NCI-H2029 treated with DMSO at 0.1 percent for 48 hours (cell line): Measurements from ENCODE around the gene GALNS.

Experiments
- DNase-seq: peaks from one replicate; lab custom pipeline; 2025; lab: John Stamatoyannopoulos, UW

GALNS gene

GRCh38 chr16:88856122-88856827 is 472 bp downstream of the GALNS start:
- DNase-seq, result no peak

- no peak for DNase-seq
These were observed 1.0 kb downstream of the GALNS start for GRCh38 chr16:88855736-88856121.

DNA sequence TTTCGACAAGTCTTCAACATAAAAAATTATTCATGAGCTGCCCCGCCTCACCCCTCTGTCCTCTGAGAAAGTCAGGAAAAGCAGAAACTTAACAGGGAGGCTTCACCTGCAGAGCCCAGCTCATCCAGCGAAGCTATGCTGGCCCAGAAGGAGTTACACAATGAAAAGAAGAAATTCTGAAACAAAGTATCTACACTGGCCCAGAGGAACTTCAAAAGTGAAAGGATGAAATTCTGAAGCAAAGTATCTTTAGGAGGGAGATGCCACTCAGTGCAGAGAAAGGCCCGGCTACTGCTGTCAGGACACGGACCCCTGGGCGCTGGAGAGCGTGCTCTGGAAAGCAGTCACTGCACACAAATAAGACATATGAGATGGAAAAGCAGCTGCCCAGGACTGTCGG is 1.6 kb downstream of the GALNS start:
- no peak for DNase-seq

DNA sequence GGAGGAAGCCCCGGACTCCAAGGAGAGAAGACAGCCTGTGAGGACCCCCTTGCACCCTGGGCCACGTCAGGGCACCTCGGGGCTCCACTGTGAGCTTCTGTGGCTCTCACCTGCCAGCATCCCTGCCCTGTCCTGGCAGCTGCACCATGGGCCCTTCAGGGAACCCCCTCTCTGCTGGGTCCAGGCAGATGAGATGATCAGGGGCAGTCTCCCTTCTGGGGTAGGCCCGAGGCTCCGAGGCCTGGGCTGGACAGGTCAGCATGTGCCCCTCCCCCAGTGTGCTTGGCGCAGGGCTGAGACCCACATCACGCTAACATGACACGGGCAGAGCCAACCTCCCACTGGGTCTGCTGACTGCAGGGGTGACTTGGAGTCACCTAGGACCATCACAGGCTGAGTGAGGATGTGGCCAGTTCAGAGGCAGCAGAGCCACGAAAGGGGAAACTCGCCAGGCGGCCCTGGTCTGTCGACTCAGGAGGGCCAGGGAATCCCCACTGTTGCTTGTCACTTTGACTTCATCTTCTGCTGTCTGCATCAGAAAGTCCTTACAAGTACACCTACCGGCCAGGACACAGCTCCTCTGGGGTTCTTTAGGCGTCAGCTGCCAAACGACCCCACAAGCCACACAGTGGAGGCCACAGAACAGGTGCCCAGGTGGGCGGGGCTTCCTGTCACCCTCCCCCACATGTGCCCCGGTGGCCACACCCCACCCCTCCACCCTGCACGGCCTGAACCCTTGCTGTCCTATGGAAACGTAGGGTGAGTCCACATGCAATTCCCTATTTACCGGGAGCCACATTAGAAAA is 2.2 kb downstream of the GALNS start:
- DNase-seq, result no peak

DNA sequence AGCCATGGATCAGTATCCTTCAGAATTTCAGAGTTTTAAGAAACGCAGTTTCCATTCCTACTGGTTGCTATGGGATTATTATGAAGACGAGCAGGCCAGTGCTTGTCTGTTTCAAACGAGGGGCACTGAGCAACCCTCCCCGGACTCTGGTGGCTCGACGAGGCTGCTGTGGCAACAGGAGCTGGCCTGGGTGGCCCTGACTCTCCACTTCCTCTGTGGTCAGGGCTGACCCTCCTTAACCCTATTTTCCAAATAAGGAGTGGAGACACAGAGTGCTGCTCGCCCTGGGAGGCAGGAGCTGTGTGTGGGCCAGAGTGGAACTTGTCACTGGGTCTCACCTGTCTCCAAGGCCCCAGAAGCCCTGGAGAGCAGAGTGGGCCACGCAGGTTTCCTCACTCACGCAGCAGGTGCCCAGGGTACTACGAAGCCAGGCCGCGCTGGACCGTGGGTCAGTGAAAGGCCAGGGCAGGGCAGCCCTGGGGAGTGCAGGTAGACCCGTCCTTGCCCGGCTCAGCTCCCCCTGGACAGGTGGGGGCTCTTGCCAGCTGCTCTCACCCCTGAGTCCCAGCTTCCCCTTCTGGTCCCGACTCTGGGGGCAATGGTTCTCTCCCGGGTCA is 3.3 kb downstream of the GALNS start:
- no peak for DNase-seq

- DNase-seq, result no peak
These were observed 5.1 kb downstream of the GALNS start for GRCh38 chr16:88851616-88852015.

DNA sequence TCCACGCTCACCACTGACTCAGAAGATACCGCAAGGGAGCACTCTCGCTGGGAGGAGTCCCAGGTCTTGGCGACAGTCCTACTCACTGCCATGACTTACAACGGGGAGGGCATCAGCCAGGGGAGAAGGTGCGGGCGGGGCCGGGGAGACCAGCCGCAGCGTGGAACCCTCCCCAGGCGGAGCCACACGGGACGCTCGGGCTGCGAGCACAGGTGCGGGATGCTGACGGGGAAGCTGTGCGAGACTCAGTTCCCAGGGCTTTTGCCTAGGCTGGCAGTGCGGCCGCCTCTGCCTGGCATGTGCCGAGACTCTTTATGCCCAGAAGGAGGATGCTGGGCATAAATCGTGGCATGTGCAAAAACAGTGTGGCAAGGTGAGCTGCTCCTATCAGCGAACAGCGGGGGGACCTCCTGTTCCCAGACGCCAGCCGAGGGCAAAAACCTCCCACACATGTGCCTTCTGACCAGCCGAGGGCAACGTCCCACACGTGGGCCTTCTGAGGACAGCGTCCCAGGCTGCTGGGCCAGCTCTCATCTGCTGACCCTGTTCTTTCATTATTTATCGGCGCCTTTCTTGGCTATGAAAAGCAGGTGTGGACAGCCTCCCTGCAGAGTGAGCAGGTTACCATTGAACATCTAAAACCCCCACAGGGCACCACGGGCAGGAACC is 6.1 kb downstream of the GALNS start:
- DNase-seq, result no peak

- DNase-seq, result no peak
These were observed 8.2 kb downstream of the GALNS start for GRCh38 chr16:88848557-88848956.

DNA sequence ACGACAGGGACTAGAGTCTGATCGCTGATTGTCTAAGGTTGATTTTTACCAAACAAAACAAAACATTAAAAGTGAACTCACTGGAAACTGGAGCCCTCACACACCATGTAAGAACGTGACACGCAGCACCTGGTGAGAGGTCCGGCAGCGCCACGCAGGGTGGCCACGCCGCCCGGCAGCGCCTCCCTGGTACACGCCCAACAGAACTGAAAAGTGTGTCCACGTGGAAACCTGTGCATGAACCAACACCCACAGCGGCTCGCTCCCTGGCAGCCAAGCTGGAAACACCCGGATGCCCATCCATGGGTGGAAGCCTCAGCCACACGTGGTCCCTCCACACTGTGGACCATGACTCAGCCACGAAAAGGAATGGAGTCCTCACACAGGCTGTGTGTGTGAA is 9.1 kb downstream of the GALNS start:
- DNase-seq, result no peak

- DNase-seq, result no peak
These were observed 10.7 kb downstream of the GALNS start for GRCh38 chr16:88846088-88846487.

GRCh38 chr16:88844419-88845036 is 12.2 kb downstream of the GALNS start:
- DNase-seq, result no peak

DNA sequence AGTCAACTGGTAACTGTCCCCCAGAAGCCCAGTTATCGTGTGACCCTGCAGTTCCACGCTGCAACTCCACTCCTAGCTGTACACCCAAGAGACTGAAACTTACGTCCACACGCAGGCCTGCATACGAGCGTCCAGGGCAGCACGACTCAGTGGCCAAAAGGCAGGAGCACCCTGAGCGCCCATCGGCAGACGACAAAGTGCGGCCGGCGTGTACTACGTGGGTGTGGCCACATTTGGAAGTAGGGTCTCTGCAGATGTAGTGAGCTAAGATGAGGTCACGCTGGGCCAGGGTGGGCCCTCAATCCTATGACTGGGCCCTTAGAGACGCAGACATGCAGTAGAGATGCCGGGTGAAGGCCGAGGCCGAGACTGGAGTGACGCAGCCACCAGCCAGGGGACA is 13.5 kb downstream of the GALNS start:
- DNase-seq, result no peak

GRCh38 chr16:88842806-88843205 is 13.9 kb downstream of the GALNS start:
- DNase-seq, result no peak

- DNase-seq, result no peak
These were observed 14.4 kb downstream of the GALNS start for GRCh38 chr16:88842308-88842756.

- no peak for DNase-seq
These were observed 15.0 kb downstream of the GALNS start for GRCh38 chr16:88841521-88842307.

- DNase-seq, result no peak
These were observed 16.0 kb downstream of the GALNS start for GRCh38 chr16:88840600-88841215.

- DNase-seq, result no peak
These were observed 16.8 kb downstream of the GALNS start for GRCh38 chr16:88839745-88840599.

- no peak for DNase-seq
These were observed 17.7 kb downstream of the GALNS start for GRCh38 chr16:88839026-88839529.

DNA sequence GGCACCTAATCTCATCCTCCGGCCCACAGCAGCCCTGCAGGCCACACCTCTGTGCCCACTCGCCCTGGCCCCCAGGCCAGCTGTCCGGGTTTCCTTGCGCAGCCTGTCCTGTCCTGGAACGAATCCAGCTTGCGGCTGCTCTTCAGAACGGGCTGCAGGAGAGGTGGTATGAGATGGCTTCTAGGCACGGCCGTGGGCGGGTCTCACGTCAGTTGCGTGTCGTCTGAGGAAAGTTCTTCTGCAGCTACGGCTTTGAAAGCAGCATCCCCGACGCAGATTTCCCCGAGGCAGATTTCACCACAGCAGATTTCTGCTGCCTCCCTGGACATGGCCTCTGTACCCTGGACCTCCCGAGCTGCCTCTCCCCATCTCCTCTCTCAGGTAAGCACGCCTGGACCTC is 18.2 kb downstream of the GALNS start:
- no peak for DNase-seq

- DNase-seq, result no peak
These were observed 18.9 kb downstream of the GALNS start for GRCh38 chr16:88837806-88838205.
